ENCODE data around the gene MYBPC1. TPM values are rescaled to one million over a fixed set of nuclear protein-coding genes. Genes with fewer than 3 reads are reported as not detected.
A peak's percentile ranks its signal among the peaks of the same experiment; 100 is the strongest.

MYBPC1 gene
- total and polyA plus RNA-seq, 2 experiments from 2014 or later: 0.18 TPM; not detected in 1

GRCh38 chr12:101566318-101566717 is 28.5 kb upstream of the MYBPC1 start:
- Histone ChIP-seq H3F3A (replicated peaks; ENCODE audit: low read depth) (no peaks in the 10 kb centered on the region), H3K9me2 (ENCODE audit: insufficient read depth) (no peaks in the 10 kb centered on the region), H2AFZ (no peak overlapping the region), H3K36me3 (ENCODE audit: insufficient read depth) (no peaks in the 10 kb centered on the region), H3K27ac (ENCODE audit: low read depth) (peak overlapping the region; percentile 87), H3K4me3 (peak overlapping the region; percentile 10; the same call in 1 of the 2 replicates), H3K79me2 (replicated peaks; ENCODE audit: insufficient read depth) (no peaks in the 10 kb centered on the region), H3K4me2 (peak overlapping the region; percentile 52; the same call in 1 of the 2 replicates), H4K20me1 (replicated peaks; ENCODE audit: insufficient read depth) (no peaks in the 10 kb centered on the region), H3K4me1 (ENCODE audit: insufficient read depth) (peaks cover 37% of the 10 kb centered on the region), H3K27me3 (ENCODE audit: insufficient read depth) (no peaks in the 10 kb centered on the region)
- Mint-ChIP-seq H3K36me3 (ENCODE audit: low read depth) (no peaks in the 10 kb centered on the region), H3K4me1 (peaks cover 57% of the 10 kb centered on the region), H3K27me3 (ENCODE audit: insufficient read depth, low read depth, poor library complexity) (peaks cover 10% of the 10 kb centered on the region), H3K27ac (peak overlapping the region; percentile 98), H3K4me3 (peak overlapping the region; percentile 57), H3K9me3 (peaks cover 2% of the 10 kb centered on the region; the same call in 2 of the 3 replicates)
- DNase-seq (ENCODE audit: low spot score) (peak; percentile 80), ATAC-seq (peak; percentile 74)
- no peak for TF ChIP-seq REST (IDR thresholded peaks at IDR 0.05; ENCODE audit: unreplicated experiment)
- TF ChIP-seq CREB1 (CRISPR knock-in tag; IDR thresholded peaks at IDR 0.05; ENCODE audit: low read depth): peak; percentile 32; the same call in 1 of the 2 replicates
- TF ChIP-seq NANOG (IDR thresholded peaks at IDR 0.05; ENCODE audit: borderline replicate concordance): no peak; the same call in 1 of the 2 replicates
- TF ChIP-seq ZNF331 (CRISPR knock-in tag; IDR thresholded peaks at IDR 0.05; ENCODE audit: low read depth): no peak

- peaks cover 37% of the 10 kb centered on the region for H3K4me1 ChIP-seq (ENCODE audit: insufficient read depth)
- Mint-ChIP-seq H3K4me1 (peaks cover 51% of the 10 kb centered on the region), H3K27me3 (ENCODE audit: insufficient read depth, low read depth, poor library complexity) (peaks cover 8% of the 10 kb centered on the region), H3K9me3 (peaks cover 2% of the 10 kb centered on the region; the same call in 2 of the 3 replicates), H3K36me3 (ENCODE audit: low read depth) (no peaks in the 10 kb centered on the region), H3K27ac (peak overlapping the region; percentile 78), H3K4me3 (no peak overlapping the region)
- no peak overlapping the region for H3K4me3 ChIP-seq
- 0 out of 2 replicates have a peak overlapping the region, but pooled peaks have one; percentile 8 for H3K27ac ChIP-seq (ENCODE audit: low read depth)
- ATAC-seq (no peak), DNase-seq (ENCODE audit: low spot score) (no peak)
- peak overlapping the region; percentile 49; the same call in 1 of the 2 replicates for H3K4me2 ChIP-seq
- no peaks in the 10 kb centered on the region for H3F3A ChIP-seq (replicated peaks; ENCODE audit: low read depth)
- H3K9me2 ChIP-seq (ENCODE audit: insufficient read depth): no peaks in the 10 kb centered on the region
- H3K36me3 ChIP-seq (ENCODE audit: insufficient read depth): no peaks in the 10 kb centered on the region
- H3K79me2 ChIP-seq (replicated peaks; ENCODE audit: insufficient read depth): no peaks in the 10 kb centered on the region
- H3K27me3 ChIP-seq (ENCODE audit: insufficient read depth): no peaks in the 10 kb centered on the region
- peak overlapping the region; percentile 14; the same call in 1 of the 2 replicates for H2AFZ ChIP-seq
- no peaks in the 10 kb centered on the region for H4K20me1 ChIP-seq (replicated peaks; ENCODE audit: insufficient read depth)
- no peak for TF ChIP-seq POLR2AphosphoS5 (IDR thresholded peaks at IDR 0.05; ENCODE audit: low read depth)
- no peak for TF ChIP-seq NANOG (IDR thresholded peaks at IDR 0.05; ENCODE audit: borderline replicate concordance)
- TF ChIP-seq STAT1 (IDR thresholded peaks at IDR 0.05; ENCODE audit: unreplicated experiment): no peak
- no peak for TF ChIP-seq ETS1 (IDR thresholded peaks at IDR 0.05)
- no peak for TF ChIP-seq JUNB (IDR thresholded peaks at IDR 0.05; ENCODE audit: unreplicated experiment)
- TF ChIP-seq CTCF (conservative IDR thresholded peaks at IDR 0.05; ENCODE audit: low read depth in 2 of 2): no peak
- no peak for TF ChIP-seq REST (IDR thresholded peaks at IDR 0.05; ENCODE audit: unreplicated experiment)
- TF ChIP-seq CREB1 (CRISPR knock-in tag; IDR thresholded peaks at IDR 0.05; ENCODE audit: low read depth): no peak
- no peak for TF ChIP-seq ZNF331 (CRISPR knock-in tag; IDR thresholded peaks at IDR 0.05; ENCODE audit: low read depth)
Observed at GRCh38 chr12:101567918-101568317, 26.9 kb upstream of the MYBPC1 start.

Measured in GM23338 (cell line).